Thyroid gland (tissue), 4 donors: ENCODE data around the gene MED6.

Experiments used
- POLR2A ChIP-seq, 2 donors: fragments of 450-650 bp; IDR thresholded peaks; one replicate each; pipeline ENCODE4 v1.6.1; 2017; ENCODE audit warnings: antibody characterized with exemption in 2 of 2, mild to moderate bottlenecking in 2 of 2, moderate library complexity in 1 of 2
- TF ChIP-seq, protein P1 (sequence below), 6 experiments: fragments of 200-600 bp in 3 of 6; fragments of 450-650 bp in 3 of 6; sonication (generic) in 3 of 6; IDR thresholded peaks; one replicate each; pipeline ENCODE4 v1.5.1; 2016 to 2019; ENCODE audit warnings: antibody characterized with exemption in 6 of 6, mild to moderate bottlenecking in 2 of 6, inconsistent platforms in 1 of 6, moderate library complexity in 1 of 6

DNA sequence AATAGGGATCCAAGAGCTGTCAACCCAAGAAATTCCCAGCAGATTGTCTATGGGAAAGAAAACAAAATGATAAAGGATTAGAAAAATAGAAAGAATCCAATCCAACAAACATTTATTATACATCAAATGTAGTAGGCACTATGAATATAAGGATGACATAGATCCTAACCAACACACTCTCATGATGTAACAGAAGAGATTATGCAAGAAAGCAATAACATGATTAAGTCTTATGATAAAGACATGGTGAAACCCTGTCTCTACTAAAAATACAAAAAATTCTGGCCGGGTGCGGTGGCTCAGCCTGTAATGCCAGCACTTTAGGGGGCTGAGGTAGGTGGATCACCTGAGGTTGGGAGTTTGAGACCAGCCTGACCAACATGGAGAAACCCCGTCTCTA is 2.7 kb downstream of the MED6 start:
- TF ChIP-seq, protein P1, sequence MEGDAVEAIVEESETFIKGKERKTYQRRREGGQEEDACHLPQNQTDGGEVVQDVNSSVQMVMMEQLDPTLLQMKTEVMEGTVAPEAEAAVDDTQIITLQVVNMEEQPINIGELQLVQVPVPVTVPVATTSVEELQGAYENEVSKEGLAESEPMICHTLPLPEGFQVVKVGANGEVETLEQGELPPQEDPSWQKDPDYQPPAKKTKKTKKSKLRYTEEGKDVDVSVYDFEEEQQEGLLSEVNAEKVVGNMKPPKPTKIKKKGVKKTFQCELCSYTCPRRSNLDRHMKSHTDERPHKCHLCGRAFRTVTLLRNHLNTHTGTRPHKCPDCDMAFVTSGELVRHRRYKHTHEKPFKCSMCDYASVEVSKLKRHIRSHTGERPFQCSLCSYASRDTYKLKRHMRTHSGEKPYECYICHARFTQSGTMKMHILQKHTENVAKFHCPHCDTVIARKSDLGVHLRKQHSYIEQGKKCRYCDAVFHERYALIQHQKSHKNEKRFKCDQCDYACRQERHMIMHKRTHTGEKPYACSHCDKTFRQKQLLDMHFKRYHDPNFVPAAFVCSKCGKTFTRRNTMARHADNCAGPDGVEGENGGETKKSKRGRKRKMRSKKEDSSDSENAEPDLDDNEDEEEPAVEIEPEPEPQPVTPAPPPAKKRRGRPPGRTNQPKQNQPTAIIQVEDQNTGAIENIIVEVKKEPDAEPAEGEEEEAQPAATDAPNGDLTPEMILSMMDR (IDR thresholded peaks at IDR 0.05): no peak
- TF ChIP-seq POLR2A (IDR thresholded peaks at IDR 0.05): no peak
